ENCODE data around the gene DAPK1. TPM values are rescaled to one million over a fixed set of nuclear protein-coding genes. Genes with fewer than 3 reads are reported as not detected.

Gene DAPK1
- total RNA-seq, 1 donor from 2014 or later = 1.4 TPM

- intact Hi-C loops (cut with micrococcal nuclease) = no loop called here
Observed at GRCh38 chr9:87707805-87708506, 210.3 kb downstream of the DAPK1 start.

GRCh38 chr9:87708546-87708945 lies 210.9 kb downstream of the DAPK1 start:
- intact Hi-C loops (cut with micrococcal nuclease) = no loop called here

GRCh38 chr9:87708986-87709728 lies 211.5 kb downstream of the DAPK1 start:
- intact Hi-C loops (cut with micrococcal nuclease) = loop anchor here (1.0 kb wide), 1 partner anchor 17 kb away; the partner anchor contains the start of gene CTSL

- intact Hi-C loops (cut with micrococcal nuclease) = no loop called here
Observed at GRCh38 chr9:87710443-87710842, 212.8 kb downstream of the DAPK1 start.

GRCh38 chr9:87711857-87712800 lies 214.5 kb downstream of the DAPK1 start:
- intact Hi-C loops (cut with micrococcal nuclease) = no loop called here

- intact Hi-C loops (cut with micrococcal nuclease) = no loop called here
Observed at GRCh38 chr9:87712801-87713277, 215.2 kb downstream of the DAPK1 start.

- intact Hi-C loops (cut with micrococcal nuclease) = no loop called here
Observed at GRCh38 chr9:87713278-87713987, 215.8 kb downstream of the DAPK1 start.

GRCh38 chr9:87713988-87714330 lies 216.3 kb downstream of the DAPK1 start:
- intact Hi-C loops (cut with micrococcal nuclease) = no loop called here

- intact Hi-C loops (cut with micrococcal nuclease) = no loop called here
Observed at GRCh38 chr9:87714819-87715218, 217.2 kb downstream of the DAPK1 start.

- intact Hi-C loops (cut with micrococcal nuclease) = no loop called here
Observed at GRCh38 chr9:87716141-87716540, 218.5 kb downstream of the DAPK1 start.

- intact Hi-C loops (cut with micrococcal nuclease) = no loop called here
Observed at GRCh38 chr9:87717456-87717855, 219.8 kb downstream of the DAPK1 start.

- intact Hi-C loops (cut with micrococcal nuclease) = no loop called here
Observed at GRCh38 chr9:87718231-87718630, 220.6 kb downstream of the DAPK1 start.

- intact Hi-C loops (cut with micrococcal nuclease) = no loop called here
Observed at GRCh38 chr9:87718852-87719612, 221.4 kb downstream of the DAPK1 start.

- intact Hi-C loops (cut with micrococcal nuclease) = no loop called here
Observed at GRCh38 chr9:87720173-87720572, 222.5 kb downstream of the DAPK1 start.

- intact Hi-C loops (cut with micrococcal nuclease) = no loop called here
Observed at GRCh38 chr9:87722393-87723088, 224.9 kb downstream of the DAPK1 start.

- intact Hi-C loops (cut with micrococcal nuclease) = no loop called here
Observed at GRCh38 chr9:87725356-87725899, 227.8 kb downstream of the DAPK1 start.

GRCh38 chr9:87725900-87726709 lies 228.4 kb downstream of the DAPK1 start, which contains the start of gene CTSL:
Gene CTSL (plus strand): TSS chr9:87726119. CDS start chr9:87727604, 1,485 bp downstream.
- intact Hi-C loops (cut with micrococcal nuclease) = loop anchor here (1.0 kb wide), 1 partner anchor 17 kb away; no protein-coding TSS in a partner anchor

GRCh38 chr9:87729246-87729645 lies 231.6 kb downstream of the DAPK1 start:
- intact Hi-C loops (cut with micrococcal nuclease) = no loop called here
